ENCODE measurements around the gene DISC1. TPM values are rescaled to one million over a fixed set of nuclear protein-coding genes. Genes with fewer than 3 reads are reported as not detected.

The DISC1 gene
- total and polyA plus RNA-seq, 2 of the 13 experiments (the other 11 are each of a cell fraction or from before 2014, with no cell fraction given) = 4.2 to 4.6 TPM

GRCh38 chr1:231750818-231751362 lies 124.3 kb downstream of the DISC1 start (continued):
- TF ChIP-seq ZNF382 (CRISPR knock-in tag; IDR thresholded peaks at IDR 0.05; ENCODE audit: borderline replicate concordance) (no peak), MTF2 (CRISPR knock-in tag; IDR thresholded peaks at IDR 0.05; ENCODE audit: borderline replicate concordance) (no peak), ZNF644 (CRISPR knock-in tag; IDR thresholded peaks at IDR 0.05; ENCODE audit: low read depth) (no peak), RFX1 (IDR thresholded peaks at IDR 0.05) (no peak), ZBTB3 (CRISPR knock-in tag; IDR thresholded peaks at IDR 0.05; ENCODE audit: borderline replicate concordance, low read depth) (no peak)

GRCh38 chr1:231751415-231751814 lies 124.8 kb downstream of the DISC1 start:
- Histone ChIP-seq H3K27ac (ENCODE audit: extremely low read length, insufficient read depth, low read length) (no peak overlapping the region), H3K9ac (ENCODE audit: insufficient read depth, low read depth, low read length) (no peak overlapping the region), H3K36me3 (replicated peaks in 1 of 2; ENCODE audit: control insufficient read depth in 1 of 2, insufficient read depth in 2 of 2, low read length in 2 of 2) (peaks cover 0 to 10% of the 10 kb centered on the region in 2 experiments; a peak in 3 of 5 replicates), H3K27me3 (ENCODE audit: control insufficient read depth in 1 of 2, insufficient read depth in 2 of 2, low read length in 2 of 2) (no peaks in the 10 kb centered on the region), H4K20me1 (ENCODE audit: insufficient read depth, low read length) (no peaks in the 10 kb centered on the region), H3K4me3 (replicated peaks in 1 of 3; ENCODE audit: insufficient read depth in 1 of 3, low read depth in 2 of 3, low read length in 3 of 3) (no peak overlapping the region), H3K4me2 (ENCODE audit: low read depth, low read length) (no peak overlapping the region), H3K79me2 (ENCODE audit: insufficient read depth, low read length) (no peaks in the 10 kb centered on the region), H2AFZ (ENCODE audit: low read length) (no peak overlapping the region), H3K4me1 (ENCODE audit: insufficient read depth, low read length) (peaks cover 10% of the 10 kb centered on the region), H3K9me3 (ENCODE audit: low read length) (peaks cover 4% of the 10 kb centered on the region; the same call in 1 of the 2 replicates)
- ATAC-seq (no peak), FAIRE-seq (no peak), DNase-seq (ENCODE audit: low spot score) (no peak)
- TF ChIP-seq CEBPB (IDR thresholded peaks at IDR 0.05; ENCODE audit: borderline replicate concordance, low read depth, low read length) (peak; percentile 53; the same call in 1 of the 2 replicates), ATF7 (IDR thresholded peaks at IDR 0.05) (peak; percentile 63), ATF7 (CRISPR knock-in tag; IDR thresholded peaks at IDR 0.05) (no peak), SP4 (CRISPR knock-in tag; IDR thresholded peaks at IDR 0.05) (no peak), ZNF136 (CRISPR knock-in tag; IDR thresholded peaks at IDR 0.05; ENCODE audit: low read depth) (no peak), REXO4 (CRISPR knock-in tag; IDR thresholded peaks at IDR 0.05; ENCODE audit: borderline replicate concordance) (no peak), CCDC6 (CRISPR knock-in tag; IDR thresholded peaks at IDR 0.05) (no peak), SP2 (CRISPR knock-in tag; IDR thresholded peaks at IDR 0.05) (no peak), ZSCAN12 (CRISPR knock-in tag; IDR thresholded peaks at IDR 0.05) (no peak), TFDP1 (CRISPR knock-in tag; IDR thresholded peaks at IDR 0.05; ENCODE audit: borderline replicate concordance) (no peak), CREB1 (IDR thresholded peaks at IDR 0.05) (peak; percentile 45), CREB1 (CRISPR knock-in tag; IDR thresholded peaks at IDR 0.05) (no peak), PCBP2 (optimal IDR thresholded peaks at IDR 0.05; ENCODE audit: low read depth, low read length, poor library complexity, severe bottlenecking) (no peak), ZNF773 (CRISPR knock-in tag; IDR thresholded peaks at IDR 0.05; ENCODE audit: borderline replicate concordance) (no peak), ZNF3 (CRISPR knock-in tag; IDR thresholded peaks at IDR 0.05) (no peak), ZNF747 (CRISPR knock-in tag; IDR thresholded peaks at IDR 0.05; ENCODE audit: borderline replicate concordance) (no peak), ZNF784 (CRISPR knock-in tag; IDR thresholded peaks at IDR 0.05; ENCODE audit: borderline replicate concordance) (no peak)
- CTCF ChIA-PET (ENCODE audit: low intra/inter-chr PET ratio, low total read pairs) = no interaction called here
- no TSS peak for BruUV-seq (replicated peaks)
- POLR2A ChIA-PET = no interaction called here
- intact Hi-C loops (cut with micrococcal nuclease; ENCODE audit: unreplicated experiment) = no loop called here
- in situ Hi-C loops (cut with HindIII; ENCODE audit: extremely low pct_ligation_motif_present, low pct_unique_long_range_greater_than_20kb) = loop anchor here (25.0 kb wide), 1 partner anchor 1486 kb away; no protein-coding TSS in a partner anchor
